Glomerular endothelial cell (primary cell): ENCODE results near the gene LRBA. TPM values are rescaled to one million over a fixed set of nuclear protein-coding genes. Genes with fewer than 3 reads are reported as not detected.

Experiments used
- DNase-seq: peaks from one replicate; pipeline ENCODE4 v3.0.0-alpha.2; 2011; ENCODE audit warnings: low read depth, low spot score; ENCODE audit errors: extremely low read depth
- total RNA-seq: library from RNA; depleted of rRNA; stranded (reverse); fragments of >200 nt; gene quantifications from 2 replicates; pipeline ENCODE4 v1.2.3, GENCODE V29; 2015

LRBA gene
- total RNA-seq, 1 donor from 2014 or later: 23.7 TPM

- DNase-seq: no peak
Observed at GRCh38 chr4:150237110-150237872, 777.8 kb downstream of the LRBA start.

DNA sequence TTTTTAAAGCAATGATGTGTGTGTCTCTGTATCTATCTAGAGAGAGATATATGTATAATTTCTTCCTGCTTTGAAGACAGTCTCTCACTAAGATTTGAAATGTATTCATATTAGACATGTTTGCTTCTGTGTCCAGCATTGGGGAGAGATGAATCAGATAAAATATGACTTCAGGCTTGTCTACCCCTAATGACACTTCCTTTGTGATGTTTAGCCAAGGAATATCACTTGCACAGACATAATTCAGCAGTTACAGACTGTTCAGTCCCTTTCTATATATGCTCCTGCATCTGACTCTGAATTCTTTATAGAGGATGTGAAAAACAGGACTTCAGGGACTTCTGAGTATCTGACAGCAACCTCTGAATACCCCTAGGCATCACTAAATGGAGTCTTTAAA is 778.5 kb downstream of the LRBA start:
- DNase-seq: no peak

GRCh38 chr4:150235808-150236271 is 779.2 kb downstream of the LRBA start:
- no peak for DNase-seq

- no peak for DNase-seq
Observed at GRCh38 chr4:150235317-150235716, 779.8 kb downstream of the LRBA start.

GRCh38 chr4:150234246-150234645 is 780.8 kb downstream of the LRBA start:
- no peak for DNase-seq

- DNase-seq: no peak
Observed at GRCh38 chr4:150232029-150232428, 783.1 kb downstream of the LRBA start.

DNA sequence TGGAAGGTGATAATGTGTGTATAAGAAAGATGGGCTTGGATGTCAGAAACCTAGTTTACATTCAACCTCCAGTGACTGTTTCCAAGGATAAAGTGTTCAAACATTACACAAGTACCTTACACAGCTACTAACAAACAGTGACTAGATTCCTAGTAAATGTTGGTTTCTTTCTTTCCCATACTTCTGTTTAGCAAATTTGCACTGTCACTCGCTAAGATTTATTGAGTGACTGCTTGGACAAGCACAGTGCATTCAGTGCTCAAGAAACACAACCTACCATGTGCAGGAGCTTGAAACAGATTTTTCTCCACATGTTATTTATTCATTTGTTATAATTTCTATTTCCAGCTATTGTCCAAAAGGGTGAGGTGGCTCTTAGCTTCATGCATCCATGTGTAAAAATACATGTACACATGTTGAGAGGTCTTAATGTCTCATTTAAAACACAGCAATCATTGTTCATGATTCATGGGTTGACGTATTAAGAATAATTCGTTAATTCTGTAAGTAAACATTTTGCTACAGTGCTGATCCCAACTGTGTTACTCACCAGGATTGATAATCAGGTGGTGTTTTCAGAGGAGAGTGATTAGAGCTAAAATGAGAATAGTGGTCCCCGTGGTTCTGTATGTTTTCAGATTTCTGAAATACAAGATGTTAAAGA is 783.8 kb downstream of the LRBA start:
- no peak for DNase-seq

DNA sequence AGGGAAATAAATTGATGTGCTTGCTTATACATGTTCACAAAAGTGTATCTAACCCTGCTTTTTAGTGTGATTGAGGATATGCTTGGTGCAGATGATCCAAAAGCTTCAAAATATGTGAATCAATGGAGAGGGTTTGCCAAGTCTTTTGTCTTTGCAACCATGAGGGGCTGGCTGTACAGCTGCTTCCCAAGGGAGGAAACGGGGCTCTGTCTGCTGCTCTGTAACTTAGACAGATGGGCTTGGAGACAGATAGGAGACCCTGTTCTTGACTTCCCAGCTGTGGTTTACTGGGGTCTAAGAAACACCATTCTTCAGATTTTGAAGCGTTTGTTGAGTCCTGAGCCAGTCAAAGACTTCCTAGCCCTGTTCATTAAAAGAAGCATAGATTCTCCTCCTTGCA is 784.5 kb downstream of the LRBA start:
- DNase-seq: no peak

DNA sequence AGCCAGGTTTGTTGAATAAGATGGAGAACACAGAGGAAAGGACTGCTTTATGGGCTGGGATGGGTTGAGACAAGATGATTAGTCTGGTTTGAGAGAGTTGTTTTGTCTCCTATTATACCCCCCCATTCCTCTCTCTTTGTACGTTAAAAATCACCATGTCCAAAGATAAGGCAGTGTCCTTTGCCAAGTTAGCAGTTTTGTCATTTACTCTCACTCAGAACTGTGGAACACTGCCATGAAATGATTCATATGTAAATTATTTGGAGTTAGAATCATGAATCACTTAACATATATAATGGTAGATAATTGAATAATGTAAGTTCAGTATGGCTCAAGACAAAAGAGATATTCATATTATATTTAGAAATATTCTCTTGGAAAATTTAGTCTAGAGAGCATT is 785.6 kb downstream of the LRBA start:
- DNase-seq: no peak

DNA sequence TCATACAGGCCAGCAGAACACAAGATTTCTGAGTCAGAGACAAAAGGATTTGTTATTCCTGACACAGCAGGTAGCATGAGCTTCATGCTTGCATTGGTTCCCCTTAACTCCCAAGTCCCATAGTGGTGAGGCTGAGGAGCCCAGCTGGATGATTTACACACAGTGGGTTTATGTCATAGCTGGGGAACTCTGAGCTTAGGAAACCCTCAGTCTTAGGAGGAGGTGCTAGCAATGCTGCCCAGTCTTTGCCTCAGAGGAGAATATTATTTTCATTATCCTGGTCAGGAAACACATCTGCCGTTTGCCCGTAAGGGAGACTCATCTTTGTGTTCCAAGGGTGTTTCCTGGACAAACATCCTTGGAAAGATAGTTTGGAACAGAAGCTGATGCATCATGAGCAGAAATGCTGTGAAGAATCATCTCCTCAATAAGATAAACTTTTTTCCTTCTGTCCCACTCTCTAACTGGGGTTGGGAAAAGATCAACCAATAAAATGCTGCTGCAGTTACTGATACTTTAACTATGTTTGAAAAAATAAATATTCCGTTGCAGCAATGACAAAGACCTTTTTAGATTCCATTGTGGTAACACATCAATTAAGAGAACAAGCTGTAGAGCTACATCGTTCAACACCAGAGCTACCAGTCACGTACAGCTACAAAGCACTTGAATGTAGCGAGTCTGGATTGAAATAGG is 790.0 kb downstream of the LRBA start:
- DNase-seq: no peak

- no peak for DNase-seq
Observed at GRCh38 chr4:150219841-150220240, 795.2 kb downstream of the LRBA start.

- no peak for DNase-seq
Observed at GRCh38 chr4:150218447-150218846, 796.6 kb downstream of the LRBA start.

- DNase-seq: no peak
Observed at GRCh38 chr4:150217808-150218207, 797.3 kb downstream of the LRBA start.

DNA sequence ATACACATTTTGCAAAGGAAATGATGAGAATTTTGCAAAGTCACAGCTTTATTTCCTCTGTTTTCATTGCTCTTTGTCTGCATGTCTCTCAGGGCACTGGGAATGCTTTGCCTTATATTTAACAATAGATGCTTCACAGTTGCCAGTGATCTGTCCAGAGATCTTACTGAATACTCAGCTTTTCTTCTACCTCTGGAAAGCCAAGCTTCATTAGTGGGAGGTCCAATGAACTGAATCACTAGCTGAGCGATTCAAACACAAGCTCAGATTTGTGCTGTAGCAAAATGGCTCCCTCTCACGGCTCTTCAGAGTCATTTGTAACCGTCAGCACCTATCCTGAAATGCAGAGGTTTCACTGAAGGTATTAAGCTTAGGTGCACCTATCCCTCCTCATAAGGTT is 797.9 kb downstream of the LRBA start:
- DNase-seq: no peak

DNA sequence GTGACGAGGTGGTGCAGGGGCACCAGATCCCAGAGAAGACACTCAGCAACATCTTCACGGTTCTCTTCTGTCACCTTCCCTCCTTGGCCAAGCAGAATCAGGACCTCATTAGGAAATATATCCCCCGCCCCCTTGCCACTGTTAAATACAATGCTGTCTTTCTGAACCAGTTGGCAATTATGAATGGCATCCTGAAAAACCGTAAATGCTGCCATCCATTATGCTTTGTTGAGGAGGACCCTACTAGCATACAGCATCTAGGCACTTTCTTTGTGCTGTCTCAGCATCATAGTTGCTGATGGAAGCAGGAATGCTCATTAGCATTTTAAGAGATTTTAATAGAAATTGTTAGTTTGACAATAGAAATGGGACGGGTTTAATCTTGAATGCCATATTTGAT is 798.4 kb downstream of the LRBA start:
- DNase-seq: no peak

GRCh38 chr4:150215601-150216000 is 799.5 kb downstream of the LRBA start:
- no peak for DNase-seq

Other genes starting within 250 kb of the LRBA start
- 1,405 and 2,530 TPM in 2 replicates for gene RPS3A, start 84.3 kb upstream of the LRBA start, total RNA-seq